ENCODE results near the gene ZNF827.

The ZNF827 gene

DNA sequence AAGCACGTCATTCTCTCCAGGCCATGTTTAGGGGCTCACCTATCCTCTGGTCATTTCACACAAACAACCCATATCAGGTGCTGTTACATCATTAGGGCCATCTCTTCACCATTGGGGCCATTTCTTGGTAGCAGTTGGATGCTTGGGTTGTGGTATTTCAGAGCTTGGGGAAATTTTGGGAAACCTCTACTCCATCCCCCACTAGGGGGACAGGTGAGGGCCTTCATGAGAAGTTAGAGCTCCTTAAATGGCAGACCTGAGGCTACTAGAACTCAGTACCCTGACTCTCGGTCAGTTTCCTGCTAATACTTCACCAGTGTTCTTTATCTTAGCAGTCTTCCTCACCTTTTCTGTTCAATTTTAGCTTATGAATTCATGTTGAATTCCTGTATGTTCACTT is 50.2 kb downstream of the ZNF827 start:
- no peak for TF ChIP-seq CTCF (IDR thresholded peaks at IDR 0.05; ENCODE audit: insufficient read depth, missing control alignments)
- no peak for FAIRE-seq
- DNase-seq (ENCODE audit: insufficient read length, low spot score), result no peak

GRCh38 chr4:145887241-145887991 is 51.2 kb downstream of the ZNF827 start:
- TF ChIP-seq CTCF (IDR thresholded peaks at IDR 0.05; ENCODE audit: insufficient read depth, missing control alignments), result no peak
- DNase-seq (ENCODE audit: insufficient read length, low spot score) (no peak), FAIRE-seq (no peak)

DNA sequence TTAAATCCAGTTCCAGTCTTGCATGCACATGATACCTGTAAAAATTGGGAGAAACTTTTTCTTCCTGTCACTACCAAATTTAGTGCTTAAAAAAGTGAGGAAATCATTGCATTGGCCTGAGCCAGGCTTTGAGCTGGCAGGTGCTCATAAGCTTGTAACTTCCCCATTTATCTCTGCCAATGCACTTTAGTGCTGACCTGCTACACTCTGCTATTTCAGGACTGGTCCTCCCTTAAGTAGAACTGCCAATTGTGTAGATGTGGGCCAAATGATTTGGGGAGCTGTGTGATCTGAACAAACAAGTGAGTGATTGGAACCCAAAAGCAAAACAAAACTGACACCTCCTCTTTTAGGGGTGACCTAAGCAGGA is 51.8 kb downstream of the ZNF827 start:
- DNase-seq (ENCODE audit: insufficient read length, low spot score), result no peak
- FAIRE-seq, result no peak
- no peak for TF ChIP-seq CTCF (IDR thresholded peaks at IDR 0.05; ENCODE audit: insufficient read depth, missing control alignments)

GRCh38 chr4:145885666-145886065 is 53.0 kb downstream of the ZNF827 start:
- no peak for DNase-seq (ENCODE audit: insufficient read length, low spot score)
- no peak for FAIRE-seq
- no peak for TF ChIP-seq CTCF (IDR thresholded peaks at IDR 0.05; ENCODE audit: insufficient read depth, missing control alignments)

- FAIRE-seq (no peak), DNase-seq (ENCODE audit: insufficient read length, low spot score) (no peak)
- TF ChIP-seq CTCF (IDR thresholded peaks at IDR 0.05; ENCODE audit: insufficient read depth, missing control alignments), result no peak
These were observed 53.8 kb downstream of the ZNF827 start for GRCh38 chr4:145884775-145885174.

DNA sequence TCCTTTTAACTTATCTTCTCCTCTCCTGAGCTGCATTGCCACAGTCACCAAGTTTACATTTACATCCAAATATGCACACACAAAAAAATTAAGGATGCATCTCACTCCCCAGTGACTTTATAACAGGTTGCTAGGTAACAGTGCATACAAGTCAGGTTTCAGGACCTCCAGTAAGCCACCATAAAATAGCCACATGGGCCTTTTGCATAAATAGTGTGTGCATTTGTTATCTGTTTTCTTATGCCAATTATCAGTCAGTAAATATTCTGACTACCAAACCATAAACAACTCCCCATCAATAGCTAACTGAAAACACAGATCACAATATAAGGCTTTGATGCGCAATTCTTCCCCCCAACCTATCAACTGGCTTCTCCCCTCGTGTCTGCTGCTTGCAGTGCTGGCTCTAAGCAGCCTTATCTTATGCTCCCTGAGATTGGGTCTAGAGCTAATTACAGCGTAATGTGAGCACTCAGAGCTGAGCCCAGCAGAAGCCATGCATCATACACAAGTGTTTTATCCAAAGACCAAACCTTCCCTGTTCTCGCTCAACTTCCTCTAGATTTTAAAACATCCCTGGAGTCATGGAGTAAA is 55.4 kb downstream of the ZNF827 start:
- no peak for TF ChIP-seq CTCF (IDR thresholded peaks at IDR 0.05; ENCODE audit: insufficient read depth, missing control alignments)
- FAIRE-seq (no peak), DNase-seq (ENCODE audit: insufficient read length, low spot score) (no peak)

DNA sequence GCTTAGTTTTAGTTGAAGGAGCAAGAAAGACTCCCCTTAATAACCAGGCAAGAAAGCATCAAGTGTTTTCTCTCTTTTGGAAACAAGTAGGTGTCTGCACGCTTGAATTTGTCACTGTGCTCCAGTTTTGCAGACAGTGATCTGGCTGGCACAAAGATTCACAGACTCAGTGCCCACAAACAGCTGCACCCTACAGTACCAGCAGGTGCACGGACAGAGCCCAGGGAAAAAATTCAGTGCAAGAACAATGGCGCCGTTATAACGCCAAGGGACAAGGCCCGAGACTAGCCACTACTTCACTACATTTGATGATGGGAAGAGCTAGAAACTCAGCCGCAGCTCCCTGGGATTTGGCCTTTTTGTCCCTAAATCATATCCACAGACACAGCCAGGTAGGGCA is 56.0 kb downstream of the ZNF827 start:
- no peak for TF ChIP-seq CTCF (IDR thresholded peaks at IDR 0.05; ENCODE audit: insufficient read depth, missing control alignments)
- DNase-seq (ENCODE audit: insufficient read length, low spot score) (no peak), FAIRE-seq (no peak)

Data from D721Med (cell line).